ENCODE data around the gene CIDEB. TPM values are rescaled to one million over a fixed set of nuclear protein-coding genes. Genes with fewer than 3 reads are reported as not detected.

Gene CIDEB
- total RNA-seq, 4 donors from 2014 or later: 9.4 to 34.5 (median 14.2) TPM

DNA sequence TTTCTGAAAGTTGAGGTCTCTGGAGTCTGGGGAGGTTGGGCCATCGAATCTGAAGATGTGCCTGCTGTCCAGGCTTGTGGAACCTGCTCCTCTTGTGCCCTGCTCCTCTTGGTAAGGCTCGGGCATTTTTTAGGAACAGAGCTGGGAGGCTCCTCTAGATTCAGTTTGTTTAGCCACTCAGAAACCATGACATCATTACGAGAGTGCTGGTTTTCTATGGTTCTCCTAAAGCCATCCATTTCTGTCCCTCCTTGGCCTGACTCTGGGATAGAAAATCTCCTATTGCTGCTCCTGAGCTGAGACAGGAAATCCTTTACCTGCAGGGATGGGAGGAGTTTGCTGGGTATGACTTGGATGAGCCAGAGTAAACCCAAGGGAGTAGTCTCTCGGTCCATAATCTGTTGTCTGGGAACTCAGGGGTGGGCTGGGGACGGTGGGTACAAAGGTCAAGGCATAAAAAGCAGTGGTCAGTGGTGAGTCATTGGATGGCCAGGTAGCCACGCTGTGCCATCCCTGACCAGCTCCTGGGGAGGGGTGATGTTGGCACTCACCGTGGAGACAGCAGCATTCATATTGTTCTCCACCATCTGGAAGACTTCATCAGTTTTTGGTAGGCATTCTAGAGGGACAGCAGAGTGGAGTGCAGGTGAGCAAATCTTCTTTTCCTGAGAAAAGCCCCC is 29.5 kb upstream of the CIDEB start:
- H3K27ac ChIP-seq: no peak overlapping the region
- H3K9me3 ChIP-seq: no peaks in the 10 kb centered on the region
- H3K4me1 ChIP-seq: peaks cover 0 to 50% (median 29%) of the 10 kb centered on the region in 4 donors
- peaks cover 0 to 83% of the 10 kb centered on the region in 2 donors for H3K27me3 ChIP-seq
- WGBS, 2 donors: 72 to 92% methylated on average over 7 of the region's 7 CpGs
- H3K4me3 ChIP-seq: no peak overlapping the region
- no peaks in the 10 kb centered on the region for H3K36me3 ChIP-seq
- DNase-seq (ENCODE audit: low spot score in 2 of 2): no peak
- TF ChIP-seq POLR2A (IDR thresholded peaks at IDR 0.05) (no peak), CTCF (IDR thresholded peaks at IDR 0.05) (no peak), EP300 (IDR thresholded peaks at IDR 0.05) (no peak)

DNA sequence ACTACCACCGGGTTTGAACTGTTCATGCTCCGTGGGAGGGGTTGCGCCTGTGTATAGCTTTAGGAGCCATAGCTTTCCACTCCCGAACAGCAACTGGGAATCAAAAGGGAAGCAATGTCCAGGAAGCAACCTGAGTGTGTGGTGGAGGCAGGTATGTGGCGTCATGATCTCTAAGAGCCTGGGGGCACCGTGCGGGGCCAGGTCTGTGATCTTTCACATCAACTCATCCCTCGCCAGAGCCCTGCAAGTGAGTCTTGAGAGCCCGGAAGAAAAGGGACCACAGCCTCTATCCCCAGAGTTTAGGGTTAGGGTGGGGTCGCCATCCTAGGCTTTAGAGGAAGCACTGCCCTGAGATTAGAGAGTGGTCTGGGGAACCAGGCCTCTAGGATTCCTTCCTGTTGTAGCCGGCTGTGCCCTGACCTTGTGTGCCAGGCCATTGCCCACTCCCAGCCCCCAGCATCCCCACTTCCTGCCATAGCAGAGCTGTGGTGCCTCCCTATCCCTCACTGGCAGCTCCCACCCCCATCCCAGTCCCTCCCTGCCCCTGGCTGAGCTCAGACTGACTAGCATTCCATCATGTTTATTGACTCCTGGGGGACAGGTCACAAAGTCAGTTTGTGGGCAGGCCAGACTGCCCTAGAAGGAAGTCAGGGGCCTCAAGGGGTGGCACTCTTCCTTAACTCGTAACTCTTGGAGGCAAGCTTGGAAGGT is 27.8 kb upstream of the CIDEB start:
- H3K4me1 ChIP-seq: peaks cover 0 to 57% (median 32%) of the 10 kb centered on the region in 4 donors
- H3K9me3 ChIP-seq: no peaks in the 10 kb centered on the region
- peak overlapping the region in 1 of 4 donors; percentile 47 for H3K4me3 ChIP-seq
- TF ChIP-seq CTCF (IDR thresholded peaks at IDR 0.05) (no peak), POLR2A (IDR thresholded peaks at IDR 0.05) (no peak), EP300 (IDR thresholded peaks at IDR 0.05) (peak in 1 of 2 donors; percentile 22)
- no peak for DNase-seq (ENCODE audit: low spot score in 2 of 2)
- no peaks in the 10 kb centered on the region for H3K36me3 ChIP-seq
- peak overlapping the region in 2 of 4 donors; percentile 53 to 55 for H3K27ac ChIP-seq
- 67 to 72% methylated on average over 11 to 12 of the region's 12 CpGs for WGBS, 2 donors
- peaks cover 0 to 83% of the 10 kb centered on the region in 2 donors for H3K27me3 ChIP-seq

DNA sequence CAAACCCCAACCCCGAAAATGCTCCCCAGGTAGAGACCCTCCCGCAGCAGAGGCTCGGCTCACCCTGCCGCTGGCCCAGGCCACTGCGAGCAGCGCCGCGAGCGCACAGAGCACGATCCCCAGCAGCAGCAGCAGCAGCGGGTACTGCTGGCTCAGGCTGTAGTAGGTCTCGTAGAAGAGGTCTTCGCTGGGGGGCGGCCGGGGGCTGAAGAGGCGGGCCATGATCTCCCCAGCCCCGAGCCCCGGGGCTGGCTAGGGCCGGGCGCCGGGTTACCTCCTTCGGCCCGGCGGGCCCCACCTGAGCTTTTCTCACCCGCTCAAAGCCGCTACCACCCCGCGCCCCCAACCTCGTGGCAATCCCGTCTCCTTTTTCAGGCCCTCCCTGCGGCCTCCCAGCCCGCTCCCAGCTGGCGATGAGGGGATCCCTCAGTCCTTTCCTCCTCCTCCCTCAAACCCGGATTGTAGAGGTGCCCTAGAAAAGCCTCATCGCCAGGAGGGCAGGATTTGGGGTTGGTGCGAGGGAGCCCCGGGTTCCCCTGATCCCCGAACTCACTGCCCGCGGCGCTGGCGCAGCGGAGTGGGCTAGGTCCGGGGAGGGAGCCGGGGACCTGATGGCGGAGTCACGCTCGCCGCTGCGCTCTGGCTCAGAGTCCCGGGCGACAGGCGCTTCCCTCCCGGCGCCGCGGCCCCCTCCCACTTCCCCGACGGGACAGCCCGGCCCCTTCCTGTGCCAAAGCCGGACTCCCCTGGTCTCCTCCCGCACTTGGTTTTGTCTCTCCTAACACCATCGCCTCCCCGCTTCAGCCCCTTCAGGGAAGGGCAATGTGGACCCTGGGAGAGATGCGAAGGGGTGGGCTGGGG is 26.9 kb upstream of the CIDEB start, which contains the start of gene ADCY4:
ADCY4 (minus strand) TSS at position 641 of the 861 bp plus-strand sequence; CDS start at position 222, 419 bp downstream.
- peak within 1 kb of the TSS in 2 of 4 donors; percentile 53 to 55 for H3K27ac ChIP-seq
- no peaks in the 10 kb centered on the region for H3K36me3 ChIP-seq
- peaks cover 0 to 56% (median 32%) of the 10 kb centered on the region in 4 donors for H3K4me1 ChIP-seq
- no peak for DNase-seq (ENCODE audit: low spot score in 2 of 2)
- WGBS, 2 donors: 4 to 8% methylated on average over 25 to 53 of the region's 65 CpGs
- peaks cover 0 to 73% of the 10 kb centered on the region in 2 donors for H3K27me3 ChIP-seq
- TF ChIP-seq CTCF (IDR thresholded peaks at IDR 0.05) (no peak), EP300 (IDR thresholded peaks at IDR 0.05) (no peak), POLR2A (IDR thresholded peaks at IDR 0.05) (no peak)
- H3K9me3 ChIP-seq: no peaks in the 10 kb centered on the region
- H3K4me3 ChIP-seq: peak within 1 kb of the TSS; percentile 9 to 47 (median 23)

GRCh38 chr14:24332268-24332993 is 24.7 kb upstream of the CIDEB start:
- Histone ChIP-seq H3K27me3 (peaks cover 0 to 51% of the 10 kb centered on the region in 2 donors), H3K9me3 (no peaks in the 10 kb centered on the region), H3K4me3 (peak overlapping the region in 3 of 4 donors; percentile 34 to 42 (median 39)), H3K27ac (peak overlapping the region in 1 of 4 donors; percentile 24), H3K36me3 (no peaks in the 10 kb centered on the region), H3K4me1 (peaks cover 0 to 50% (median 29%) of the 10 kb centered on the region in 4 donors)
- no peak for TF ChIP-seq POLR2A (IDR thresholded peaks at IDR 0.05)
- TF ChIP-seq EP300 (IDR thresholded peaks at IDR 0.05): no peak
- TF ChIP-seq CTCF (IDR thresholded peaks at IDR 0.05): peak; percentile 61 to 83 (median 75)
- peak in 1 of 2 donors; percentile 80 for DNase-seq (ENCODE audit: low spot score in 2 of 2)
- WGBS, 2 donors: 16 to 18% methylated on average over 53 to 54 of the region's 56 CpGs

Measured in tibial nerve (tissue), 4 donors.